ENCODE measurements around the gene GJD3. TPM values are rescaled to one million over a fixed set of nuclear protein-coding genes. Genes with fewer than 3 reads are reported as not detected.

GJD3 gene
- total RNA-seq, 1 donor from 2014 or later: 1.1 TPM

DNA sequence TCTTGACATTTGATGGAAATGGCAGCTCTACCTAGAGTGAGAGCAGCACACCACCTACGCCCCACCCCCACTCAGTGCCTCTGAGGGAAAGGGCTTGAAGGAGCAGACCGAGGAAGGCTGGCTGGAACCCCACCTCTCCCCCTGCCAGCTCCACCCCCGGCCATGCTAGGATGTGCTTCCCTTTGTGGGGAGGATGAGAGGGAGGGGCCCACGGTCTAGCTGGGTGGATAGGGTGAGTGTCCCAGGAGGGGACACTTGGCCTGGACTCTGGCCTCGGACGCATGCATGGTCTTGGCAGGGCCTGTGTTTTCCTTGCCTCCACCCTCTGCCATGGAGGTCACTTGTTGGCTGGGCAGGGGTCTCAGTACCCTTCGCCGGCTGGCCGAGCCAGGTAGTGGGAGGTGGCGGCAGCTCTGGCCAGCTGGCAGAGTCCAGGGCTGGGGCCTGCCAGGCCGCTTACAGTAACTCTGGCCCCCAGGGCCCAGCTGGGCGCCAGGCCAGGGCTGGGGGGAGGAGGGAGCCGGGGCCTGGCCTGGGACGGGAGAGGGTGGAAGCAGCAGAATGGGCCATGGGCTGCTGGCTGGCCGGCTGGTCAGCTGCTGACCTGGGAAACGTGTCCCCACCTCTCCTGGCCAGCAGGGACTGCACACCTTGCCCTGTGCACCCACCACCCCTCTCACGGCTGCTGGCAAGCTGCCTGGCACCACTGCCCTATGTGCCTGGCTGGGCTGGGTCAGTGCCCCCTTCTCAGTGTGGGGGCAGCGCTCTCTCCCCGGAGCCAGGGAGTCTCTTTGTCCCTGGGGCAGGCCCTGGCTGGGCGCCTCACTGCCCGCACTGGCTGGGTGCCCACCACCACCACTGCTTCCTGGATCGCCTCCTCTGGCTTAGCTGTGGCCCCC is 32.5 kb downstream of the GJD3 start:
- DNase-seq (ENCODE audit: low spot score): no peak
- peaks cover 8% of the 10 kb centered on the region for H3K27me3 Mint-ChIP-seq (ENCODE audit: unreplicated experiment)
- H3K4me3 Mint-ChIP-seq (ENCODE audit: unreplicated experiment): peak overlapping the region; percentile 7
- H3K9me3 Mint-ChIP-seq (ENCODE audit: unreplicated experiment): no peaks in the 10 kb centered on the region
- H3K4me1 Mint-ChIP-seq (ENCODE audit: unreplicated experiment): peaks cover 16% of the 10 kb centered on the region
- TF ChIP-seq, protein P1, sequence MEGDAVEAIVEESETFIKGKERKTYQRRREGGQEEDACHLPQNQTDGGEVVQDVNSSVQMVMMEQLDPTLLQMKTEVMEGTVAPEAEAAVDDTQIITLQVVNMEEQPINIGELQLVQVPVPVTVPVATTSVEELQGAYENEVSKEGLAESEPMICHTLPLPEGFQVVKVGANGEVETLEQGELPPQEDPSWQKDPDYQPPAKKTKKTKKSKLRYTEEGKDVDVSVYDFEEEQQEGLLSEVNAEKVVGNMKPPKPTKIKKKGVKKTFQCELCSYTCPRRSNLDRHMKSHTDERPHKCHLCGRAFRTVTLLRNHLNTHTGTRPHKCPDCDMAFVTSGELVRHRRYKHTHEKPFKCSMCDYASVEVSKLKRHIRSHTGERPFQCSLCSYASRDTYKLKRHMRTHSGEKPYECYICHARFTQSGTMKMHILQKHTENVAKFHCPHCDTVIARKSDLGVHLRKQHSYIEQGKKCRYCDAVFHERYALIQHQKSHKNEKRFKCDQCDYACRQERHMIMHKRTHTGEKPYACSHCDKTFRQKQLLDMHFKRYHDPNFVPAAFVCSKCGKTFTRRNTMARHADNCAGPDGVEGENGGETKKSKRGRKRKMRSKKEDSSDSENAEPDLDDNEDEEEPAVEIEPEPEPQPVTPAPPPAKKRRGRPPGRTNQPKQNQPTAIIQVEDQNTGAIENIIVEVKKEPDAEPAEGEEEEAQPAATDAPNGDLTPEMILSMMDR (IDR thresholded peaks at IDR 0.05; ENCODE audit: unreplicated experiment): no peak
- peaks cover 14% of the 10 kb centered on the region for H3K36me3 Mint-ChIP-seq (ENCODE audit: low read depth, unreplicated experiment)
- H3K27ac Mint-ChIP-seq (ENCODE audit: unreplicated experiment): no peak overlapping the region

DNA sequence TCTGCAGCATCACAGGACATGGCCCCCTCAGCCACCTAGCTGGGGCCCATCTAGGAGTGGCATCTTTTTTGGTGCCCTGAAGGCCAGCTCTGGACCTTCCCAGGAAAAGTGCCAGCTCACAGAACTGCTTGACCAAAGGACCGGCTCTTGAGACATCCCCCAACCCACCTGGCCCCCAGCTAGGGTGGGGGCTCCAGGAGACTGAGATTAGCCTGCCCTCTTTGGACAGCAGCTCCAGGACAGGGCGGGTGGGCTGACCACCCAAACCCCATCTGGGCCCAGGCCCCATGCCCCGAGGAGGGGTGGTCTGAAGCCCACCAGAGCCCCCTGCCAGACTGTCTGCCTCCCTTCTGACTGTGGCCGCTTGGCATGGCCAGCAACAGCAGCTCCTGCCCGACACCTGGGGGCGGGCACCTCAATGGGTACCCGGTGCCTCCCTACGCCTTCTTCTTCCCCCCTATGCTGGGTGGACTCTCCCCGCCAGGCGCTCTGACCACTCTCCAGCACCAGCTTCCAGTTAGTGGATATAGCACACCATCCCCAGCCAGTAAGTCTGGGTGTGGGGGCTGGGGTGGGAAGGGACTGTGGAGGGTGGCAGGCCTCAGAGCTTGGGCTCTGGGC is 33.6 kb downstream of the GJD3 start:
- DNase-seq (ENCODE audit: low spot score): no peak
- Mint-ChIP-seq H3K36me3 (ENCODE audit: low read depth, unreplicated experiment) (peaks cover 14% of the 10 kb centered on the region), H3K4me3 (ENCODE audit: unreplicated experiment) (peak overlapping the region; percentile 7), H3K27ac (ENCODE audit: unreplicated experiment) (peak overlapping the region; percentile 48), H3K4me1 (ENCODE audit: unreplicated experiment) (peaks cover 18% of the 10 kb centered on the region), H3K9me3 (ENCODE audit: unreplicated experiment) (no peaks in the 10 kb centered on the region), H3K27me3 (ENCODE audit: unreplicated experiment) (peaks cover 12% of the 10 kb centered on the region)
- TF ChIP-seq, protein P1 (IDR thresholded peaks at IDR 0.05; ENCODE audit: unreplicated experiment): no peak

DNA sequence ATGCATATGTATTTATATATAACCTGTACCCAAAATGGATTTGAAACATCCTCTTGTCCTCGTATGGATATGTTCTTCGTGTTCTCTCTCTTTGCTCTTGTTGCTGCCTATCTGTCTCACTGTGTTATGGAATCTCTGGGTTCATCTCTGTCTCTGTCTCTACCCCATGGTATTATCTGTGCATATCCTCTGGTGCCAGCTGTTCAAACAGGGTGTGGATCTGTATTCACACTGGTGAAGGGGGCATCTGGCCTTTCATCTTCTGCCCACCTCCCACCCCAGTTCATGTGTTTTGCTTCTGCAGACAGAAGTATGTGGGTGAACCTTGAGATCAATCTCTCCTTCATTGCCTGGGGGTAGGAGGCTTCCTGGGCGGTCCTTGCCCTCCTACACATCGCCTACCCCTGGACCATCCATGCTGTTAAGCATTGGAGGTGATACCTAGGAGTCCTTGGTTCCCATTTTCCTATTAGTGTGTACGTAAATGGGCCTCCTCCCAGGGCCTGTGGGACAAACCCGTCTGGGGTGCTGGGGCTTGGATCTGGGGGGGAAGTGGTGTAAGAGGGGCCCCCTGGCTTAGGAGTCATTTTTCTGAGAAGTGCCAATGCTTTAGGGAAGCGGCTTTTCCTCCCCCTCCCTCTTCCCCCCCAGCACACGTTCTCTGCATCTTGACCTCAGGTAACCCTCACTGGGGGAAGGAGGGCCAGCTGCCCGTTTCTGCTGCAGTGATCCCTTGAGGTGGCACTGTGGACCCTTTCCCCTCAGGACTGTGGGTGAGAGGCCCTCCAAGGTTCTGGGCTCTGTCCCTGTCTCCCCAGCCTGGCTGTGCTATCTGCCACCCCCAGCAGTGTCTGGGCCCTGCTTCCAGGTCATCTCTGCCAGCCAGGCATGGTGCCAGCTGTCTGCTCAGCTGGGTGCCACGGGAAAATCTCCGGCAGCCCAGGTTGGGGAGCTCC is 34.4 kb downstream of the GJD3 start:
- no peaks in the 10 kb centered on the region for H3K9me3 Mint-ChIP-seq (ENCODE audit: unreplicated experiment)

DNA sequence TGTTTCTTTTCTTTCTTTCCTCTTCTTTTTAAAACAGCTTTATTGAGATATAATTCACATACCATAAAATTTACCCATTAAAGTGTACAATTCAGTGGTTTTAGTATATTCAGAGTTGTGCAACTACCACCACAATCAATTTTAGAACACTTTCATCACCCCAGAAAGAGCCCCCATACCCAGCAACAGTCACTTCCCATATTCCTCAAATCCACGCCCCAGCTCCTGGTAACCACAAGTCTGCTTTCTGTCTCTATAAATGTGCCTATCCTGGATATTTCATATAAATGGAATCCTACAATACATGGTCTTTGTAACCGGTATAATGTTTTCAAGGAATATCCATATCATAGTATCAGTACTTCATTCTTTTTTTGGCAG is 36.2 kb downstream of the GJD3 start:
- peaks cover 14% of the 10 kb centered on the region for H3K27me3 Mint-ChIP-seq (ENCODE audit: unreplicated experiment)
- TF ChIP-seq, protein P1 (IDR thresholded peaks at IDR 0.05; ENCODE audit: unreplicated experiment): no peak
- H3K4me1 Mint-ChIP-seq (ENCODE audit: unreplicated experiment): peaks cover 35% of the 10 kb centered on the region
- no peak overlapping the region for H3K27ac Mint-ChIP-seq (ENCODE audit: unreplicated experiment)
- no peaks in the 10 kb centered on the region for H3K9me3 Mint-ChIP-seq (ENCODE audit: unreplicated experiment)
- DNase-seq (ENCODE audit: low spot score): no peak
- H3K36me3 Mint-ChIP-seq (ENCODE audit: low read depth, unreplicated experiment): peaks cover 9% of the 10 kb centered on the region
- H3K4me3 Mint-ChIP-seq (ENCODE audit: unreplicated experiment): no peak overlapping the region

More for the DNA sequence above, 34.4 kb downstream of the GJD3 start:
- peak overlapping the region; percentile 8 for H3K27ac Mint-ChIP-seq (ENCODE audit: unreplicated experiment)
- peaks cover 26% of the 10 kb centered on the region for H3K4me1 Mint-ChIP-seq (ENCODE audit: unreplicated experiment)
- H3K4me3 Mint-ChIP-seq (ENCODE audit: unreplicated experiment): no peak overlapping the region
- peaks cover 14% of the 10 kb centered on the region for H3K27me3 Mint-ChIP-seq (ENCODE audit: unreplicated experiment)
- peaks cover 13% of the 10 kb centered on the region for H3K36me3 Mint-ChIP-seq (ENCODE audit: low read depth, unreplicated experiment)
- TF ChIP-seq, protein P1 (IDR thresholded peaks at IDR 0.05; ENCODE audit: unreplicated experiment): no peak
- no peak for DNase-seq (ENCODE audit: low spot score)
